ENCODE results near the gene VSIG10.
"Not testable (repeated sequence)": the region's sequence is repeated elsewhere in the genome, so short reads cannot be mapped to it uniquely, and the experiment has no call there.

- TF ChIP-seq CTCF (IDR thresholded peaks at IDR 0.05; ENCODE audit: low read depth, low read length); EZH2phosphoT487 (IDR thresholded peaks at IDR 0.05; ENCODE audit: low read depth): not testable (repeated sequence)
These were observed 81.6 kb downstream of the VSIG10 start for GRCh38 chr12:118022097-118022727.

Measured in OCI-LY3 (cell line).